GM19455 (cell line): ENCODE results near the gene MT4.

Experiments
- ATAC-seq: cut with Tn5 transposase; IDR thresholded peaks from one replicate; pipeline ENCODE4 v1.9.1; 2021; ENCODE audit not compliant: unreplicated experiment

MT4 gene

GRCh38 chr16:56601325-56601724, 36.5 kb downstream of the MT4 start:
- ATAC-seq = no peak

- no peak for ATAC-seq
Observed at GRCh38 chr16:56603589-56603988, 38.7 kb downstream of the MT4 start.

- ATAC-seq = no peak
Observed at GRCh38 chr16:56604966-56605365, 40.1 kb downstream of the MT4 start.

GRCh38 chr16:56605475-56605874, 40.6 kb downstream of the MT4 start:
- ATAC-seq = no peak

- ATAC-seq = no peak
Observed at GRCh38 chr16:56606071-56606475, 41.2 kb downstream of the MT4 start.

- ATAC-seq = no peak
Observed at GRCh38 chr16:56606476-56607108, 41.7 kb downstream of the MT4 start.

GRCh38 chr16:56607109-56607618, 42.3 kb downstream of the MT4 start:
- ATAC-seq = no peak

GRCh38 chr16:56607675-56608042, 42.8 kb downstream of the MT4 start:
- ATAC-seq = no peak

- peak; percentile 91 for ATAC-seq
Observed at GRCh38 chr16:56608043-56608875, 43.4 kb downstream of the MT4 start, which contains the start of gene MT2A. MT2A (plus strand) TSS chr16:56608584; CDS start chr16:56608656, 72 bp downstream.

GRCh38 chr16:56608876-56609462, 44.1 kb downstream of the MT4 start:
- no peak for ATAC-seq

GRCh38 chr16:56609463-56609921, 44.6 kb downstream of the MT4 start:
- peak; percentile 39 for ATAC-seq

GRCh38 chr16:56610017-56610608, 45.2 kb downstream of the MT4 start:
- ATAC-seq = no peak

- no peak for ATAC-seq
Observed at GRCh38 chr16:56610609-56611111, 45.8 kb downstream of the MT4 start.

- no peak for ATAC-seq
Observed at GRCh38 chr16:56611281-56611833, 46.5 kb downstream of the MT4 start.

- no peak for ATAC-seq
Observed at GRCh38 chr16:56613706-56614105, 48.8 kb downstream of the MT4 start.

- no peak for ATAC-seq
Observed at GRCh38 chr16:56614549-56614991, 49.7 kb downstream of the MT4 start.

- no peak for ATAC-seq
Observed at GRCh38 chr16:56615353-56615752, 50.5 kb downstream of the MT4 start.

GRCh38 chr16:56616608-56617211, 51.8 kb downstream of the MT4 start:
- no peak for ATAC-seq

GRCh38 chr16:56617212-56618085, 52.6 kb downstream of the MT4 start:
- ATAC-seq = no peak
